ACHN (cell line): ENCODE results near the gene DGKG.

Experiments used
- DNase-seq: peaks from one replicate; pipeline ENCODE4 v3.0.0-alpha.2; 2015
- in situ Hi-C: cut with HindIII; loops from 2 replicates; pipeline ENCODE4 v1.10.0; 2017; ENCODE audit warnings: low sequenced_read_pairs, low pct_ligation_motif_present, low pct_unique_long_range_greater_than_20kb

DGKG gene

GRCh38 chr3:186286114-186286513, 75.9 kb downstream of the DGKG start:
- in situ Hi-C loops: no loop called here
- DNase-seq: no peak

- in situ Hi-C loops: no loop called here
- no peak for DNase-seq
Measured at GRCh38 chr3:186284661-186285060, 77.4 kb downstream of the DGKG start.

- in situ Hi-C loops: no loop called here
- DNase-seq: no peak
Measured at GRCh38 chr3:186284349-186284652, 77.7 kb downstream of the DGKG start.

- no peak for DNase-seq
- in situ Hi-C loops: no loop called here
Measured at GRCh38 chr3:186283651-186284348, 78.2 kb downstream of the DGKG start.

GRCh38 chr3:186283096-186283495, 78.9 kb downstream of the DGKG start:
- in situ Hi-C loops: no loop called here
- DNase-seq: no peak

GRCh38 chr3:186281176-186281575, 80.9 kb downstream of the DGKG start:
- DNase-seq: no peak
- in situ Hi-C loops: no loop called here

GRCh38 chr3:186280737-186281136, 81.3 kb downstream of the DGKG start:
- in situ Hi-C loops: no loop called here
- no peak for DNase-seq

GRCh38 chr3:186277268-186277909, 84.6 kb downstream of the DGKG start:
- DNase-seq: peak; percentile 18
- in situ Hi-C loops: no loop called here

GRCh38 chr3:186275436-186275835, 86.6 kb downstream of the DGKG start:
- no peak for DNase-seq
- in situ Hi-C loops: no loop called here

GRCh38 chr3:186273586-186273985, 88.4 kb downstream of the DGKG start:
- in situ Hi-C loops: no loop called here
- no peak for DNase-seq

GRCh38 chr3:186270701-186271100, 91.3 kb downstream of the DGKG start:
- in situ Hi-C loops: no loop called here

GRCh38 chr3:186268616-186269448, 93.2 kb downstream of the DGKG start:
- peak; percentile 9 for DNase-seq
- in situ Hi-C loops: no loop called here

More at GRCh38 chr3:186270701-186271100, 91.3 kb downstream of the DGKG start:
- DNase-seq: no peak

- DNase-seq: no peak
- in situ Hi-C loops: no loop called here
Measured at GRCh38 chr3:186267758-186268157, 94.3 kb downstream of the DGKG start.

GRCh38 chr3:186264608-186265400, 97.2 kb downstream of the DGKG start:
- DNase-seq: no peak
- in situ Hi-C loops: no loop called here

- in situ Hi-C loops: no loop called here
- DNase-seq: peak; percentile 4
Measured at GRCh38 chr3:186261638-186262037, 100.4 kb downstream of the DGKG start.

- in situ Hi-C loops: no loop called here
- no peak for DNase-seq
Measured at GRCh38 chr3:186260726-186261125, 101.3 kb downstream of the DGKG start.

- in situ Hi-C loops: no loop called here
- peak; percentile 70 for DNase-seq
Measured at GRCh38 chr3:186259612-186260383, 102.2 kb downstream of the DGKG start.

GRCh38 chr3:186258968-186259367, 103.1 kb downstream of the DGKG start:
- in situ Hi-C loops: no loop called here

More at GRCh38 chr3:186258968-186259367, 103.1 kb downstream of the DGKG start:
- no peak for DNase-seq
